HEK293 (cell line): ENCODE data around the gene LFNG.

Experiments used
- ZNF335 ChIP-seq: fragments of 450-650 bp; formaldehyde crosslinking; conservative IDR thresholded peaks from 2 replicates; pipeline ENCODE4 v1.5.1; 2016; ENCODE audit warnings: missing biosample characterization, missing genetic modification characterization
- ZNF433 ChIP-seq: fragments of 450-650 bp; formaldehyde crosslinking; IDR thresholded peaks from 2 replicates; pipeline ENCODE4 v1.5.1; 2016; ENCODE audit warnings: missing biosample characterization, missing genetic modification characterization, low read depth
- ZNF677 ChIP-seq: fragments of 450-650 bp; IDR thresholded peaks from 2 replicates; pipeline ENCODE4 v1.5.0; 2018; ENCODE audit warnings: missing biosample characterization, mild to moderate bottlenecking, missing genetic modification characterization, moderate library complexity
- ZNF76 ChIP-seq: fragments of 450-650 bp; formaldehyde crosslinking; IDR thresholded peaks from 2 replicates; pipeline ENCODE4; 2016; ENCODE audit warnings: low read depth, missing biosample characterization, missing genetic modification characterization, borderline replicate concordance
- TF ChIP-seq, protein P1 (sequence below): fragments of 450-650 bp; formaldehyde crosslinking; IDR thresholded peaks from 2 replicates; pipeline ENCODE4 v1.5.1; 2016; ENCODE audit warnings: missing biosample characterization, missing genetic modification characterization
- TF ChIP-seq, protein P2 (sequence below): fragments of 450-650 bp; formaldehyde crosslinking; IDR thresholded peaks from 2 replicates; pipeline ENCODE4 v1.5.1; 2016; ENCODE audit warnings: missing biosample characterization, missing genetic modification characterization

DNA sequence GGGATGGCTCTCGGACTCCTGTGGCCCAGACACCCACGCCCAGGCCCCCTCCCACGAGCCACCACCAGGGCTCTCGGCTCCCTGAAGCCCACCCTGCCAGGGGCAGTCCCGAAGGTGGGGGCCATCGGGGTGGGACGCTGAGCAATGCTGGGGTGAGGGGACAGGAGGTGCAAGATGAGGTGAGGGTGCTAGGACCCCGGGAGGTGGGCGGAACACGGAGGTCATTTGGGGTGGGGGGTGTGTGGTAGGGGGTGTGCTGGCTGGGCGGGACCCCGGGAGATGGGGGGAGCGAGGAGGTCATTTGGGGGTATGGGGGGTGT lies 17.0 kb upstream of the LFNG start:
- TF ChIP-seq ZNF76 (no peak), ZNF677 (no peak), ZNF433 (no peak), ZNF335 (tag by site-specific recombination) (no peak)
- TF ChIP-seq, protein P1, sequence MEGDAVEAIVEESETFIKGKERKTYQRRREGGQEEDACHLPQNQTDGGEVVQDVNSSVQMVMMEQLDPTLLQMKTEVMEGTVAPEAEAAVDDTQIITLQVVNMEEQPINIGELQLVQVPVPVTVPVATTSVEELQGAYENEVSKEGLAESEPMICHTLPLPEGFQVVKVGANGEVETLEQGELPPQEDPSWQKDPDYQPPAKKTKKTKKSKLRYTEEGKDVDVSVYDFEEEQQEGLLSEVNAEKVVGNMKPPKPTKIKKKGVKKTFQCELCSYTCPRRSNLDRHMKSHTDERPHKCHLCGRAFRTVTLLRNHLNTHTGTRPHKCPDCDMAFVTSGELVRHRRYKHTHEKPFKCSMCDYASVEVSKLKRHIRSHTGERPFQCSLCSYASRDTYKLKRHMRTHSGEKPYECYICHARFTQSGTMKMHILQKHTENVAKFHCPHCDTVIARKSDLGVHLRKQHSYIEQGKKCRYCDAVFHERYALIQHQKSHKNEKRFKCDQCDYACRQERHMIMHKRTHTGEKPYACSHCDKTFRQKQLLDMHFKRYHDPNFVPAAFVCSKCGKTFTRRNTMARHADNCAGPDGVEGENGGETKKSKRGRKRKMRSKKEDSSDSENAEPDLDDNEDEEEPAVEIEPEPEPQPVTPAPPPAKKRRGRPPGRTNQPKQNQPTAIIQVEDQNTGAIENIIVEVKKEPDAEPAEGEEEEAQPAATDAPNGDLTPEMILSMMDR = no peak
- TF ChIP-seq, protein P2, sequence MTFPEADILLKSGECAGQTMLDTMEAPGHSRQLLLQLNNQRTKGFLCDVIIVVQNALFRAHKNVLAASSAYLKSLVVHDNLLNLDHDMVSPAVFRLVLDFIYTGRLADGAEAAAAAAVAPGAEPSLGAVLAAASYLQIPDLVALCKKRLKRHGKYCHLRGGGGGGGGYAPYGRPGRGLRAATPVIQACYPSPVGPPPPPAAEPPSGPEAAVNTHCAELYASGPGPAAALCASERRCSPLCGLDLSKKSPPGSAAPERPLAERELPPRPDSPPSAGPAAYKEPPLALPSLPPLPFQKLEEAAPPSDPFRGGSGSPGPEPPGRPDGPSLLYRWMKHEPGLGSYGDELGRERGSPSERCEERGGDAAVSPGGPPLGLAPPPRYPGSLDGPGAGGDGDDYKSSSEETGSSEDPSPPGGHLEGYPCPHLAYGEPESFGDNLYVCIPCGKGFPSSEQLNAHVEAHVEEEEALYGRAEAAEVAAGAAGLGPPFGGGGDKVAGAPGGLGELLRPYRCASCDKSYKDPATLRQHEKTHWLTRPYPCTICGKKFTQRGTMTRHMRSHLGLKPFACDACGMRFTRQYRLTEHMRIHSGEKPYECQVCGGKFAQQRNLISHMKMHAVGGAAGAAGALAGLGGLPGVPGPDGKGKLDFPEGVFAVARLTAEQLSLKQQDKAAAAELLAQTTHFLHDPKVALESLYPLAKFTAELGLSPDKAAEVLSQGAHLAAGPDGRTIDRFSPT (tag by site-specific recombination) = no peak
